ENCODE results near the gene CACNA1G.

Gene CACNA1G

DNA sequence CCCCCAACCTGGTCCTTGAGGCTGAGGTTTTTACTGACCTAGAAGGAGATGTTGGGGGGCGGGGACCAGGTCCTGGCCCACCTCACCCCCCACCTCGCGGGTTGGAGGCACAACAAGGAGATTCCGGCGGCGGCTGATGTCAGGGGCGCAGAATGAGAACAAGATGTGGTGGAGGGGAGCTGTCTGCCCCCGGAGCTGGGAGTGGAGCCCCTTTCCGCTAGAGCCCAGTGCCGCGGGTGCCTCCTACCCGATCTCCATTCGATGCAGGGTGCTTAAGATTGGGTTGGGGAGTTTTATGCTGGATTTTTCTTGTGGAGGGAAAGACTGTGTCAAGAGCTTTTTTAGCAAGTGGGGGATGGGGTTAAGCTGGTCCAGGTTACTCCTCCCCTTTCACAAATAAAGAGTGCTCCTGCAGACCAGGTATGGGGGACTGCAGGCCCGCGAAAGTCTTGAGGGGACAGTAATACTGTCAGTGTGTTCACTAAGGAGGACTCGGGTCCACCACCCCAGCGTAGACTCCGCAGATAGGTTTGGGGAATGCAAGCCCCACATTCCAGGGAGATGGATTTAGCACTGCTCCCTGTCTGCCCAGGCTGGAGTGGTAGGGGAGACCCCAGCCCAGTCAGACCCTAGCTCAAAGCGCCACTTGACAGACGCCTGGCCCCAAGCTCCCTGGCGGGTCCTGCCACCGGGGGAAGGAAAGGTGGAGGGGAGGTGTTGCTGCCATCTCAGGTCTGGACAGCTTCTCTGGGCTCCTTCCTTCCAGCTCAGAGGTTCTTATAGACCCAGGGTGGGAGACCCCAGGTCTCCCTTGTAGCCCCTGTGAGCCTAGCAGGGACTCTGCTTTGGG, 2.0 kb downstream of the CACNA1G start:
- H3K27ac ChIP-seq, result no peak overlapping the region
- TF ChIP-seq, protein P1, sequence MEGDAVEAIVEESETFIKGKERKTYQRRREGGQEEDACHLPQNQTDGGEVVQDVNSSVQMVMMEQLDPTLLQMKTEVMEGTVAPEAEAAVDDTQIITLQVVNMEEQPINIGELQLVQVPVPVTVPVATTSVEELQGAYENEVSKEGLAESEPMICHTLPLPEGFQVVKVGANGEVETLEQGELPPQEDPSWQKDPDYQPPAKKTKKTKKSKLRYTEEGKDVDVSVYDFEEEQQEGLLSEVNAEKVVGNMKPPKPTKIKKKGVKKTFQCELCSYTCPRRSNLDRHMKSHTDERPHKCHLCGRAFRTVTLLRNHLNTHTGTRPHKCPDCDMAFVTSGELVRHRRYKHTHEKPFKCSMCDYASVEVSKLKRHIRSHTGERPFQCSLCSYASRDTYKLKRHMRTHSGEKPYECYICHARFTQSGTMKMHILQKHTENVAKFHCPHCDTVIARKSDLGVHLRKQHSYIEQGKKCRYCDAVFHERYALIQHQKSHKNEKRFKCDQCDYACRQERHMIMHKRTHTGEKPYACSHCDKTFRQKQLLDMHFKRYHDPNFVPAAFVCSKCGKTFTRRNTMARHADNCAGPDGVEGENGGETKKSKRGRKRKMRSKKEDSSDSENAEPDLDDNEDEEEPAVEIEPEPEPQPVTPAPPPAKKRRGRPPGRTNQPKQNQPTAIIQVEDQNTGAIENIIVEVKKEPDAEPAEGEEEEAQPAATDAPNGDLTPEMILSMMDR (IDR thresholded peaks at IDR 0.05; ENCODE audit: low read depth, low read length, missing control alignments), result no peak
- in situ Hi-C loops (cut with HindIII; ENCODE audit: low pct_ligation_motif_present, low sequenced_read_pairs), result loop anchor here (25.0 kb wide), 1 partner anchor 125 kb away; no protein-coding TSS in a partner anchor
- no peak overlapping the region for H3K4me3 ChIP-seq (ENCODE audit: low read depth, low read length)
- DNase-seq, result no peak
- H3K36me3 ChIP-seq (replicated peaks), result no peaks in the 10 kb centered on the region
- peaks cover 66% of the 10 kb centered on the region for H3K27me3 ChIP-seq (replicated peaks)

DNA sequence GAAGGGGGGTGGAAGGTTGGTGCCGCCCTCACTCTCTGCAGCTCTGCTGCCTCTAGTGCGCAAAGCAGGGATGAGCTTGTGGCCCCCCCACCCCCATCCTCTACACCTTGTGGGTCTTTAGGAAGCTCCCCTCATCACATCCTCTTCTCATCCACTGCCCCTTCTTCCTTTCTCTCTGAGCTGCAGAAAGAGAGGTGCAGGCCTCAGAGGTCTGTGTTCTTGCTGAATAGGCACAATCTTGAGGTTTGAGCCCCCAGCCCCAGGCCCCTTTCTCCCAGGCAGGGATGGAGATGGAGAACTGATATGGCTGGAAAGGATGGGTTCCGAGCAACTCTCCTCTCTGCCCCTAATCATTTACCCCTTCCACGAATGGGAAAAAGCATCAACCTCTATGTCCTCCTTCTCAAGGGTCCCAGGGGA, 2.6 kb downstream of the CACNA1G start:
- no peak for DNase-seq
- Histone ChIP-seq H3K36me3 (replicated peaks) (no peaks in the 10 kb centered on the region), H3K4me3 (ENCODE audit: low read depth, low read length) (no peak overlapping the region), H3K27ac (no peak overlapping the region), H3K27me3 (replicated peaks) (peaks cover 62% of the 10 kb centered on the region)
- in situ Hi-C loops (cut with HindIII; ENCODE audit: low pct_ligation_motif_present, low sequenced_read_pairs), result loop anchor here (25.0 kb wide), 1 partner anchor 124 kb away; no protein-coding TSS in a partner anchor
- TF ChIP-seq, protein P1 (IDR thresholded peaks at IDR 0.05; ENCODE audit: low read depth, low read length, missing control alignments), result peak; percentile 18

DNA sequence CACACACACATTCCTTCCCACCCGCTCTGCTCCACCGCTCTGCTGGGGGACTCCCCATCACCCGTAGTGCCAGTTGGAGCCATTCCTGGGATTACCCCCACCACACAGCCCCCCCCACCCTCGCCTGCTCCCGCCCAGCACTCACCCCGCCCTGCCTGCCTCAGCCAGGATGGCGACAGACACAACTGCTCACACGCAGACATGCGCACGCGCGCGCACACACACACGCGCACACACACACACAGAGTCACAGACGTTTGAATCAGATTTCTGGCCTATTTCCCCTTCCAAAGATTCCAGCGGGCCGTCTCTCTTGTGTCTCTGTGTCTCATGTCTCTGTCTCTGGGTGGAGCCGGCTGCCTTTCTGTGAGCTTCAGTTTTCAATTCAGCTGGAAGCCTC, 4.4 kb downstream of the CACNA1G start:
- Histone ChIP-seq H3K27ac (no peak overlapping the region), H3K27me3 (replicated peaks) (peaks cover 44% of the 10 kb centered on the region), H3K4me3 (ENCODE audit: low read depth, low read length) (no peak overlapping the region), H3K36me3 (replicated peaks) (no peaks in the 10 kb centered on the region)
- TF ChIP-seq, protein P1 (IDR thresholded peaks at IDR 0.05; ENCODE audit: low read depth, low read length, missing control alignments), result no peak
- in situ Hi-C loops (cut with HindIII; ENCODE audit: low pct_ligation_motif_present, low sequenced_read_pairs), result loop anchor here (25.0 kb wide), 1 partner anchor 122 kb away; no protein-coding TSS in a partner anchor
- peak; percentile 36 for DNase-seq

DNA sequence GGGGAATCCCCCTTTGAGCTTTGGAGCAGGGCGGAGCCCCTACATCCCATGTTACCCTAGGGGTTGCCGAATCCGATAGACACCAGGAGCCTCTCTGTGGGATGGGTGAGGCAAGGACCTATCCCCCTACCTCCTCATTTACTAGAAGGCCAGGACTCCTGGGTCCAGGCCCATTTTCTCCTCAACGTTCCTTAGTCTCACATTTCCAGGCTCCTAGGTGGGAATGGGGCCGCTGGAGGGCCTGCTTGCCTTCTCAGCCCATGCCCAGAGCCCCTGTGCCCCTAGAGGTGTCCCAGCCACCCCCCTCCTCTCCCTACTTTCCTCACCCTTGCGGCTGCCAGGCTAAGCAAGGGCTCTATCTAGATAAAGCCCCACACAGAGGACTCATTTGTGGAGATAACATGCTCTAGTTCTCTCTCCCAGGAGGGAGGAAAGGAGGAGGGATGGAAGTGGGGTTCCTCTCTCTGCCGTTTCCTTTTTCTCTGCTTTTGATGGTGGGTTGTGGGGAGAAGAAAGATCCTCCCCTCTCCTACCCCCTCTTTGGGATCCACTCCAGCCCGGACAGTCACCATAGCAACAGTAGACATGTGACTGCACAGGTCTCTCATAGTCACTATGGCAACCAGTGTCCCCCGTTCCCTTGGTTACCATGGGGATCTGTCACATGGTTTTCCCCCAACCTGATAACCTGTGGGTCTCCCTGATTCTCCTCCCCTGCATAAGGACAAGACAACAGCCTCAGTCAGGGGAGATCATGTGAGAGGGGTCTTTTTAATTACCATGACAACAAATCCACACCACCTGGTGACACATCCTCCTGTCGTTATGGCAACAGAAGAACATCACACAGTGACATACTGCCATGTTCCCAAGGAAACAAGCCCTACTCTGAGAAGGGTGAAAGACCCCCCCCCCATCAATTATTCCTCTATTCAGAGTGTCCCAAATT, 5.2 kb downstream of the CACNA1G start:
- no peak overlapping the region for H3K27ac ChIP-seq

DNA sequence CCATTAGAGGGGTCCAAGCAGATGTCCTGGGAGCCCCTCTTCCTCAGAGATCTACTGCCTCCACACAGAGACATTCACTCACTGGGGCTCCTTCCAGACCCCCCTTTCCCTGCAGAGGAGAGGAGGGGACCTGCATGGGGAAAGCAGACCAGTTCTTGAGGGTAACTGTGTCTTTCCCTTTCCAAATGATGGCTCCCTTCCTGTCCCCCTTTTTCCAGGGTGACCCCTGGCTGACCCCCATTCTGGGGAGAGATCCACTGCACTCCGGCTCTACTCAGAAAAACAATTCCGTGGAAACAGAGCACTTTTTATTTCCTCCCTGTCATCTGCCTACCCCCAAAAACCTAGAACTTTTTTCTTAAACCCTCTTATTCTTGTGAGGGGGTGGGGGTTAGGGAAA, 6.4 kb downstream of the CACNA1G start:
- in situ Hi-C loops (cut with HindIII; ENCODE audit: low pct_ligation_motif_present, low sequenced_read_pairs), result loop anchor here (25.0 kb wide), 1 partner anchor 120 kb away; no protein-coding TSS in a partner anchor
- Histone ChIP-seq H3K36me3 (replicated peaks) (no peaks in the 10 kb centered on the region), H3K4me3 (ENCODE audit: low read depth, low read length) (no peak overlapping the region), H3K27me3 (replicated peaks) (peaks cover 34% of the 10 kb centered on the region), H3K27ac (no peak overlapping the region)
- no peak for DNase-seq
- TF ChIP-seq, protein P1 (IDR thresholded peaks at IDR 0.05; ENCODE audit: low read depth, low read length, missing control alignments), result no peak

More for the DNA sequence above, 5.2 kb downstream of the CACNA1G start:
- Histone ChIP-seq H3K27me3 (replicated peaks) (peaks cover 40% of the 10 kb centered on the region), H3K36me3 (replicated peaks) (no peaks in the 10 kb centered on the region), H3K4me3 (ENCODE audit: low read depth, low read length) (no peak overlapping the region)
- in situ Hi-C loops (cut with HindIII; ENCODE audit: low pct_ligation_motif_present, low sequenced_read_pairs), result loop anchor here (25.0 kb wide), 1 partner anchor 122 kb away; no protein-coding TSS in a partner anchor
- TF ChIP-seq, protein P1 (IDR thresholded peaks at IDR 0.05; ENCODE audit: low read depth, low read length, missing control alignments), result no peak
- no peak for DNase-seq

All from brain microvascular endothelial cell (primary cell).